HG03439 (cell line): ENCODE data around the gene ZNF354B.
"Not testable (repeated sequence)": the region's sequence is repeated elsewhere in the genome, so short reads cannot be mapped to it uniquely, and the experiment has no call there.

ENCODE experiments used
- ATAC-seq: cut with Tn5 transposase; IDR thresholded peaks from one replicate; pipeline ENCODE4 v1.9.1; 2021; ENCODE audit warnings: mild to moderate bottlenecking, moderate library complexity; ENCODE audit not compliant: unreplicated experiment

The ZNF354B gene

GRCh38 chr5:178883115-178883694 lies 23.5 kb downstream of the ZNF354B start:
- not testable (repeated sequence) for ATAC-seq

GRCh38 chr5:178883815-178884430 lies 24.2 kb downstream of the ZNF354B start:
- ATAC-seq: no peak

GRCh38 chr5:178895615-178896571 lies 36.1 kb downstream of the ZNF354B start, which contains the start of gene ZFP2:
TSS of gene ZFP2 (plus strand) at chr5:178895913. CDS start at chr5:178931314, 35,401 bp downstream.
- no peak for ATAC-seq

- ATAC-seq: no peak
Observed at GRCh38 chr5:178899289-178899688, 39.5 kb downstream of the ZNF354B start.

GRCh38 chr5:178902849-178903248 lies 43.1 kb downstream of the ZNF354B start:
- no peak for ATAC-seq

DNA sequence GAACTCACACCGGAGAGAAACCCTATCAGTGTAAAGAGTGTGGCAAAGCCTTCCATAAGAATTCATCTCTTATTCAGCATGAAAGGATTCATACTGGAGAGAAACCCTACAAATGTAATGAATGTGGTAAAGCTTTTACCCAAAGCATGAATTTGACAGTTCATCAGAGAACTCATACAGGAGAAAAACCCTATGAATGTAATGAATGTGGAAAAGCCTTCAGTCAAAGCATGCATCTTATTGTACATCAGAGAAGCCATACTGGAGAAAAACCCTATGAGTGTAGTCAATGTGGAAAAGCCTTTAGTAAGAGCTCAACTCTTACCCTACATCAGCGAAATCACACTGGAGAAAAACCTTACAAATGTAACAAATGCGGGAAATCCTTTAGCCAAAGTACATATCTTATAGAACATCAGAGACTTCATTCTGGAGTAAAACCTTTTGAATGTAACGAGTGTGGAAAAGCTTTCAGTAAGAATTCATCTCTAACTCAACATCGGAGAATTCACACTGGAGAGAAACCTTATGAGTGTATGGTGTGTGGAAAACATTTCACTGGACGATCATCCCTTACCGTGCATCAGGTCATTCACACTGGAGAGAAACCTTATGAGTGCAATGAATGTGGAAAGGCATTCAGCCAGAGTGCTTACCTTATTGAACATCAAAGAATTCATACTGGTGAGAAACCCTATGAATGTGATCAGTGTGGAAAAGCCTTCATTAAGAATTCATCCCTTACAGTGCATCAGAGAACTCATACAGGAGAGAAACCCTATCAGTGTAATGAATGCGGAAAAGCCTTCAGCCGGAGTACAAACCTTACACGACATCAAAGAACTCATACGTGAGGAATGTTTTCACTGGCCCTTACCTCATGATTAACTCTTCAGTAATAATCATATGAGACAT lies 72.3 kb downstream of the ZNF354B start:
- no peak for ATAC-seq
